NCI-H187 (cell line): ENCODE results near the gene AFG1L.
"Not testable (repeated sequence)": the region's sequence is repeated elsewhere in the genome, so short reads cannot be mapped to it uniquely, and the experiment has no call there.

Source experiments
- DNase-seq, 2 experiments: peaks; one replicate each; lab custom pipeline; 2025; lab: John Stamatoyannopoulos, UW

AFG1L gene

DNA sequence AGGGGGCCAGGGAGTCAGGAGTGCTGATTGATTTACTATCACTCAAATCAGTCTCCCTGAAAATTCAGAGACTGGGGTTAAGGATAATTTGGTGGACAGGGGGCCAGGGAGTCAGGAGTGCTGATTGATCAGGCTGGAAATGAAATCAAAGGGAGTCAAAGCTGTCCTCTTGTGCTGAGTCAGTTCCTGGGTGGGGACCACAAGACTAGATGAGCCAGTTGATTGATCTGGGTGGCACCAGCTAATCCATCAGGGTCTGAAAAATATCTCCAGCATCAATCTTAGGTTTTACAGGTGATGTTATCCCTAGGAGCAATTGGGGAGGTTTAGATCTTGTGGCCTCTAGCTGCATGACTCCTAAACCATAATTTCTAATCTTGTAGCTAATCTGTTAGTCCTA lies 6.1 kb upstream of the AFG1L start:
- DNase-seq: no peak

DNA sequence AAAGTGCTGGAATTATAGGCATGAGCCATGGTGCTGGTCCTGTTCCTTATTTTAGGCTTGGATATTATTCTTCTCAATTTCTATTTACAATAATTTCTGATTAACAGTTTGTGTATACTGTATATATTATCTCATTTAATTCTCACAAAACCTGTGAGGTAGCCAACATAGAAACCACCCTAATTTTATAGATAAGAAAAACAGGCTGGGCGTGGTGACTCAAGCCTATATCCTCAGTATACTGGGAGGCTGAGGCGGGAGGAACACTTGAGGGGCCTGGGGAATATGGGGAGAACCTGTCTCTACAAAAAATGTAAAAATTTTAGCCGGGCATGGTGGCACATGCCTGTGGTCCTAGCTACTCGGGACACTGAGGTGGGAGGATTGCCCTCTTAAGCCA lies 3.8 kb upstream of the AFG1L start:
- DNase-seq: no peak

DNA sequence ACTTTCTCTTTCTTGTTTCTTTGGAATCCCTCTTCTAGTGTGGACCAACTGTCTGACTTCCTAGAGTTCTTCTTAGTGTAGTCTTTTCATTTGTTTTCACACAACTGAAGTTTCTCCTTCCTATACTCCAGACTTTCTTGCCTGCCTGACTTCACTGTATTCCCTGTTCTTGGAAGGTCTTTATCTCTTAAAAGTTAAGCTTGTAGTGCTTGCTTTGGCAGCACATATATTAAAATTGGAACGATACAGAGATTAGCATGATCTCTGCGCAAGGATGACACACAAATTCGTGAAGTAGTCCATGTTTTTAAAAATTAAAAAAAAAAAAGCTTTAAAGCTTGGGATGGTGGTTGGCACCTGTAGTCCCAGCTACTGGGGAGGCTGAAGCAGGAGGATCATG lies 2.3 kb upstream of the AFG1L start:
- DNase-seq: not testable (repeated sequence)

DNA sequence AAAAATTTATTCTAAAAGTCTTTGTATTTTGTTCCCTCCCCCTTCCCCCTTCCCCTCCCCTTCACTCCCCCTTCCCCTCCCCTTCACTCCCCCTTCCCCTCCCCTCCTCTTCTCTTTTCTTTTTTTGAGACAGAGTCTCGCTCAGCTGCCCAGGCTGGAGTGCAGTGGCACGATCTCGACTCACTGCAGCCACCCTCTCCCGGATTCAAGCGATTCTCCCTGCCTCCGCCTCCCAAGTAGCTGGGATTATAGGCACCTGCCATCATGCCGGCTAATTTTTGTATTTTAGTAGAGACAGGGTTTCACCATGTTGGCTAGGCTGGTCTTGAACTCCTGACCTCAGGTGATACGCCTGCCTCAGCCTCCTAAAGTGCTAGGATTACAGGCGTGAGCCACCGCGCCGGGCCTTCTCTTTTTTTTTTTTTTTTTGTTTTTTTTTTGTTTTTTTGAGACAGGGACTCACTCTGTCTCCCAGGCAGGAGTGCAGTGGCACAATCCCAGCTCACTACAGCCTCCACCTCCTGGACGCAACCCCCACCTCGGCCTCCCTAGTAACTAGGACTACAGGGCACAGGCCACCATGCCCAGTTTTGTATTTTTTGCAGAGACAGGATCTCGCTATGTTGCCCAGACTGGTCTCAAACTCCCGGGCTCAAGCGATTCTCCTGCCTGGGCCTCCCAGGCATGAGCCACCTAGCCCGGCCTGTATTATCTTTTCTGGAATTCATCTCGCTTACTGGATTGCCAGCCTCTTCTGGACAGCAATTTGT lies 1.1 kb upstream of the AFG1L start:
- no peak for DNase-seq

DNA sequence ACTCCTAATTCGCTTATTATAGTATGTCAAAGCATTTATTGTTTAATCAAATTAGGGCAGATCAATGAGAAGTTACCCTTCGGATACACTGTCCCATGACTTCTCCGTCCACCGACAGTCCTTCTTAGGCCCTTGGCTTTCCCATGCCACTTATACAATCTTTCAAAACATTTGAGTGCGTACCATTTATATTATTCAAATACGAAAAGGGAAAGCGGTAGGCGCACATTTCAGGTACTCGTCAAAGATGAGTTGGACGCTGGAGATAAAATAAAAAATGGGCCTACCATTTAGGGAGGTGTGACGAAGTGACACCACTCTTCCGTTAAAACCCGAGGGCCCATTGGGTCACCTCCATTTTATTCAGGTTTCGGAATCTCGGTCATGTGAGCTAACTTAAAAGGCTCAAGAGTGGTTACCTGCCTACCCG lies 542 bp upstream of the AFG1L start:
- DNase-seq: no peak

DNA sequence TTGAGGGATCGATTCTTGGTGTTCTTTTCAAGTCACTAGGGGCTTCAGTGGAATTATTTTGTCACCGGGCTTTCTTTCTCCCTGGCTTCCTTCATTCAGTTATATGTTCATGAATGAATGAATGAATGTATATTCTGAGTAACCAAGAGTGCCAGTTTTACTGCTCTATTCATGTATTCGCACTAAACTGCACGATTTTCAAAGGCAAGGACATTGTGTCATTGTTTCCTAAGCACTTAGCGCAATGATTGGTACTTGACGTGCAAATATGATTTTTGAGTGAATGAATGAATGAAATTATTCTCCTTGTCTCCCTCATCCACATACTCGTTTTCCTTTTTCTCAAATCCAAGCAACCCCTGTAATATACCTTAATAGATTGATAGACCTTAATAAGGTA lies 822 bp downstream of the AFG1L start:
- DNase-seq: no peak

DNA sequence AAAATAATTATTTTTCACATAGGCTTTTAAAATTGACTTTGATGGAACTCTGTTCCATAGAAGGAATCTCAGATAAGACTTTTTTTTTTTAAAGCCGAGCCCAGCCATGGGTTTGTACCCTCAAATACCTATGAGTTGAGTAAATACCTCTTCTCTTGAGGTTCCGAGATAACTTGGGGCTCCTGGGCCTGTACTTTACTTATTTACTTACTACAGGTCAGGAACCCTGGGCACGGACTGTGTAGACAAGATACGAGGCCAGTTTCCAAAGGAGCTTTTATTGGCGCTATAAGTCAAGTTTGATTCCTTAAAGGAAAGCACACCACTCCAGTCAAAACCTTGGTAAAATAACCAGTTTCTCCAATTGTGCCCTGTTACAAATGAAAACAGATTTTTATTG lies 7.5 kb downstream of the AFG1L start:
- no peak for DNase-seq

DNA sequence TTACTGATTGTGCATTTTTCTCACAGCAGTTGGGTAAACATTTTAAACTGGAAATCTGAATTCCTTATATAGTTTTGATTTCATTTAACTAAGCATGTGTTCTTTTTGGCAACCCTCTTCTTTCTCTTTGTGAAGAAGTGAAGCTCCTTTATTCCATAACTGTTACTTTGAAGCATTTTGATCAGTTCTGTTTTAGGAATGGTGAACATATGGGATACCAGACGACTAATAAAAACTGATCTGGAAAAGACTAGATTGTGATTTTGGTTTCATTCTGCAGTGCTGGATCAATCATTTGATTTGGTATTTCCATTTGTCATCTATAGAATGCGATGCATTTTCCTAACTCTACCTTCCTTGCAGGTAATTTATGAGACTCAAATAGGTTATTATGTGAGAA lies 9.8 kb downstream of the AFG1L start:
- DNase-seq: no peak

DNA sequence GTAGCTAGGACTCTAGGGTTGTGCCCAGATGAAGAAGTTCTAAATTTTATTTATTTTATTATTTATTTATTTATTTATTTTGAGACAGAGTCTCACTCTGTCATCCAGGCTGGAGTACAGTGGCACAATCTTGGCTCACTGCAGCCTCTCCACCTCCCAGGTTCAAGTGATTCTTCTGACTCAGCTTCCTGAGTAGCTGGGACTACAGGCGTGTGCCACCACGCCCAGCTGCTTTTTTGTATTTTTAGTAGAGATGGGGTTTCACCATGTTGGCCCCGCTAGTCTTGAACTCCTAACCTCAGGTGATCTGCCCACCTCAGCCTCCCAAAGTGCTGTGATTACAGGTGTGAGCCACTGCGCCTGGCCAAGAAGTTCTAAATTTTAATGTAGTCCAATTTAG lies 13.8 kb downstream of the AFG1L start:
- DNase-seq: not testable (repeated sequence)

DNA sequence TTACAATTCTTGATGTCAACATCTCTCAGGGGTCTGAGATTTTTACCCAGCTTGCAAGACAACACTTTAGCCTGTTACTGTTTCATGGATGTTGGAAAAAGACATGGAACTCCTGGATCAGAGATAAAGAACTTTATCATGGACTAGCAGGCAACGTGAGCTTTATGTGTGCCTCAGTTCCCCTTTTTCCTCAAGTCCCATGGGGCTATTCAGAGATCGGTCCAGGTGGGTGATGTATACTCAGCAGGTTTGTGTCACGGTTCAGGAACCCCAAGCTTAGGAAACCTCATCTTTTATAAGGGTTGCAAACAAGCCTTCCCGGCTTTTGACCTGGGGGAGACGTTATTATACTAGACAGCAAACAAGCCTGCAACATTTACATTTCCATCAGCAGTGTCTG lies 15.0 kb downstream of the AFG1L start:
- no peak for DNase-seq

DNA sequence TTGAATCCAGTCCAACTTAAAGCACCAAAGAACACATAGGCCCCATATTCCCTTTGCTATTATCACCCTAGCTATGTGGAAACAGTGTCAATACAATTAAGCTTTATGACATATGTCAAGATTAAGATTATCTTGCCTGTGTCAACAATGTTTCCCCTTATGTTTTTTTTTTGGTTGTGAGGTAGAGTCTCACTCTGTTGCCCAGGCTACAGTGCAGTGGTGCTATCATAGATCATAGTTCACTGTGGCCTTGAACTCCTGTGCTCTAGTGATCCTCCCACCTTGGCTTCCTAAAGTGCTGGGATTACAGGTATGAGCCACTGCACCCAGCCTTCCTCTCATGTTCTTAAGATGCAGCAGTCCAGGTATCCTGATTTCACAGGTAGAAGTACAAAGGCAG lies 17.8 kb downstream of the AFG1L start:
- no peak for DNase-seq

DNA sequence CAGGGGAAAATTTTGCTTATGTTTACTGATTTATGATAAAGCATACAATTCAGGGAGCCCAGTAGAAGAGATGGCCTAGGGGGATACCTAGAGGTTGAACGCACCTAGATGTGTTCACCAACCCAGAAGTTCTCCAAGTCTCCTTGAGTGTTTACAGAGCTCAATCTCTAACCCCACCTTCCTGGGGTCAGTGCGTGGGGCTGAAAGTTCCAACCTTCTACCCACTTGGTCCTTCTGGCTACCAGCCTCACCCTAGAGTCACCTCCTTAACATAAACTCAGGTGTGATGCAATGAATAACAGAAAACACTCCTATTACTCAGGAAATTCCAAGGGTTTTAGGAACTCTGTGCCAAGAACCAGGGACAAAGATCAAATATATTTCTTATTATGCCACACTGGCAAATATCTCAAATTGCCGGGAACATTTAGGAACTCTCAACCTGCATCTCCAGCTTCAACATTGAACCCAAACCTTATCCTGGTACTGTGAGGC lies 26.4 kb downstream of the AFG1L start:
- DNase-seq: no peak

DNA sequence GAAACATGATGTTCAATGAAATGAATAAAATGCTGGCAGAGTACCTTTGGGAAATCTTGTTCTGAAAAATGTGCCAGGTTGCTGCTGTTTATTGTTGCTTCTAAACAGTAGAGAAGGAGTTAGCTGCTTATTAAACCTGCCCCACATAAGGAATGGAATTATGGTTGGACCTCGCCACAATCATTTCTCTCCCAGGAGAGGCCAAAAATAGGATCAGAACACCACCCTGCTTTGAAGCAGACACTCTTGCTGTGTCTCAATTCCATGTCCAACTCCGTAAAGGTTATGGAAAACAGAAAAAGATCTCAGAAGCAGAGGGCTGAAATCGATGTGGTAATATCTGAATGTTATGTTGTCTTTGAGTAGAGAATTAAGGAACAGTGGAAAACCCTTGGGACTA lies 27.9 kb downstream of the AFG1L start:
- DNase-seq: no peak

DNA sequence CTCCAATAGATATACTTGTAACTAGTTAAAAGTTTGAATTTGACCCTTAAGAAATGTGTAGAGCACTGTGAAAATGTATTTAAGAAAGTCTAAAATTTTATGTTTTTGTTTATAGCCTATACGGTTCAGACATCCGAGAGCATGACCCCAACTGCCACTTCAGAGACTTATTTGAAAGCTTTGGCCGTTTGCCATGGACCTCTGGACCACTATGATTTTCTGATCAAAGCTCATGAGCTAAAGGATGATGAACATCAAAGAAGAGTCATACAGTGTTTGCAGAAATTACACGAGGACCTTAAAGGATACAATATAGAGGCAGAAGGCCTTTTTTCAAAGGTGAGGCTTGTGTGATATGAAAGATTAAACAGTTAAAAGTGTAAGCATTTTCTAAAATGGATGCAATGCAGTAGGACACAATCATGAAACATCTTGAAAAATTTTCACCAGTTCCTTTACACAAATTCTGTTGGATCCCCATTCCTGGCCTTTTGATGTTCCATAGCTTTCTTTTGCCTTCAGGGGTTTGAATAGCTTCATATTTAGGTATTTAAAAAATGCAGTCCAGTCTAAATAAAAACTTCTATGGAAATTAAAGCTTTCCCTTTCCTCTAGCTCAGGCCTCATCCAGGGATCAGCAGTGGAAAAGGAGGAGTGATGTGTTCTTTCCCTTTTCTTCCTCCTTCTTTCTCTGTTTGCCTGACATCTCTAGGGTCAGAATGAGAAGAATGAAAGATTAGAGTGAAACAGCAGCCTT lies 29.0 kb downstream of the AFG1L start:
- no peak for DNase-seq

DNA sequence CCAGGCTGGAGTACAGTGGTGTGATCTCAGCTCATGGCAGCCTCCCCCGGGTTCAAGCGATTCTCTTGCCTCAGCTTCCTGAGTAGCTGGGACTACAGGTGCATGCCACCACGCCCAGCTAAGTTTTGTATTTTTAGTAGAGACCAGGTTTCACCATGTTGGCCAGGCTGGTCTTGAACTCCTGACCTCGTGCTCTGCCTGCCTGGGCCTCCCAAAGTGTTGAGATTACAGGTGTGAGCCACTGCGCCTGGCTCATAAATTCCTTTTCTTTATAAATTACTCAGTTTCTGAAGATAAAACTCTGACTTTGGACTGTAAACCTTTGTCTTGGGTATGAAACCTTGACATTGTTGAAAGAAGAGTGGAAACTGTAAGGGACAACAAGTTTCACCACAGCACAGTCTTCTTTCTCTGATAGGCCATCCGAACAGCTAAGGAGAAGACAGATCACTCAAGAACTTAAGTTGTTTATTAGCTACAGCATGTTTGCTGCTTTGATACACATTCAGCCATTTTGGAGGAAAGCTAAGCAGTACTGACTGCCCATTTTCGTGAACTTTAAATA lies 35.4 kb downstream of the AFG1L start:
- DNase-seq: not testable (repeated sequence)

DNA sequence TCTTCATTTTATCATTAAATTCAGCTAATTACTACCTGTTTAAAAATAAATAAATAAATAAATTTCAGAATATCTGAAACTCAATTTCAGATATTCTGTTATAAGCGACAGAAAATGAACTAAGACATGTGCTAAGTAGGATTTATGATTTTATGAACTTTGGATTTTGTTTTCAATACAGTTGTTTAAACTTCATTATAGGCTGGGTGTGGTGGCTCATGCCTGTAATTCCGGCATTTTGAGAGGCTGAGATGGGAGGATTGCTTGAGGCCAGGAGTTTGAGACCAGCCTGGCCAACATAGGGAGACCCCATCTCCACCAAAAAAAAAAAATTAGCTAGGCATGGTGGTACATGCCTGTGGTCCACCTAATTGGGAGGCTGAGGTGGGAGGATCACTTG lies 36.0 kb downstream of the AFG1L start:
- DNase-seq: no peak

DNA sequence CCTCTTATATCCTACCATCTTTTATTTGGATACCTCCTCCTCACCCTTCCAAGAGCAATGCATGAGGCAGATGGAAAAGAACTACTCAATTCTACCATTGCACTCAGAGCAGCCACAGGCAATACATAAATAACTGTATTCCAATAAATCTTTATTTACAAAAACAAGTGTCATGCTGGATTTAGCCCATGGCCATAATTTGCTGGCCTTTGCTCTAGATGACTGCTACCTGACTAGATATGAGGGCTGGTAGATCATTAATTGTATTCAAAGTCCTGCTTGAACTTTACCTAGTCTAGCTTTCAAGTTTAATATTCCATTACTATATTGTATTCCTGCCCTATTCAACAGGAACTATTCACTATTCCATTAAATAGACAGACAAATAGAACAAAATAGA lies 37.1 kb downstream of the AFG1L start:
- DNase-seq: no peak

DNA sequence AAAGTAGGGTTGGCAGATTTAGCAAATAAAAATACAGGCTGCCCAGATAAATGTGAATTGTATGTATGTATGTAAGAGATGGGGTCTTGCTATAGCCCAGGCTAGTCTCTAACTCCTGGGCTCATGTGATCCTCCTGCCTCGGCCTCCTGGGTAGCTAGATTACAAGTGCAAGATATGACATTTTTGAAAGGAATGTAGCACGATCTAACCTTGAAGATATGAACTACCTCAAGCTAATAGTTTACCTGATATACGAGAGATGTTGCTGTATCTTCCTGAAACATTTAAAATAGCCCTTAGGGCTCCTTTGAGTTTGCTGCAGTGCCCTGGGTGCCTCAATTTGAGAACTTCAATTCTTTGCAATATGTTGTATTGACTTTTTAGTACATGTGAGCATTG lies 42.1 kb downstream of the AFG1L start:
- no peak for DNase-seq

DNA sequence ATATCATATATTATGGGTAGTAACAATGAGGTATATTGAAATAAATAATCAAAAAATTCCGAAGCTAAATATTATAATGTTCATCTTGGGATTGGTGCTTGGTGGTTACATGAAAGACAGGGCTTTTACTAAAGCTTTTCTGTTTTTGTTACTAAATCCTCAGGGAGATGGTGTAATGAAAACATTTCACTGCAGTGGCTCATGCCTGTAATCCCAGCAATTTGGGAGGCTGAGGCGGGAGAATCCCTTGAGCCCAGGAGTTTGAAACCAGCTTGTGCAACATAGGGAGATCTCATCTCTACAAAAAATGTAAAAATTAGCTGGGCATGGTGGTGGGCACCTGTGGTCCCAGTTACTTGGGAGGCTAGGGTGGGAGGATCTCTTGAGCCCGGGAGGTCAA lies 42.9 kb downstream of the AFG1L start:
- no peak for DNase-seq

DNA sequence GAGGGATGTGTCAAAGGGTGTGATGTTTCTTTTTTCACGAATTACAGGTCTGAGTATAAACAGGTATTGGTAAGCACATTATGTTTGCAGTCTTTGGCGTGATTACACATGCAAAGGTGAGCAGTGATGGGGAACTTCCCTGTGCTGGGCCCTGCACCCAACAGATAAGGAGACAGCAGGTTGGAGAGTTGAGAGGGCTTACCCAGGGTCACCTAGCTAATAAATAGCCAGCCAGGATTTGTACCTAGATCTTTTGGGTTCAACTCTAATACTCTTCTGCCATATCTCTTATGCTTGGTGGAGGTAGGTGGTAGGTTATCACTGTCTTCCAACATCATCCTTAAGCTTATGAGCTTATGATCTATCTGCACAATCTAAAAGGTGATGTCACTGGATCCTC lies 46.5 kb downstream of the AFG1L start:
- DNase-seq: no peak

DNA sequence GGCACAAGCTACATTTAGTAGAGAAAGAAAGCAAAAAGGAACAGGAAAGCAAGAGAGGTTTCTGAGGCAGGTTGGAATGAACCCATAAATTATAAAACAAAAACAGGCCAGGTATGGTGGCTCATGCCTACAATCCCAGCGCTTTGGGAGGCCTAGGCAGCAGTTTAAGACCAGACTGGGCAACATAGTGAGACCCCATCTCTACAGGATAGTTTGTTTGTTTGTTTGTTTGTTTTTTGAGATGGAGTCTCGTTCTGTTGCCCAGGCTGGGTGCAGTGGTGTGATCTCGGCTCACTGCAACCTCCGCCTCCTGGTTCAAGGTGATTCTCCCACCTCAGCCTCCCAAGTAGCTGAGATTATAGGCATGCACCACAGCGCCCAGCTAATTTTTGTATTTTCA lies 49.0 kb downstream of the AFG1L start:
- DNase-seq: no peak

DNA sequence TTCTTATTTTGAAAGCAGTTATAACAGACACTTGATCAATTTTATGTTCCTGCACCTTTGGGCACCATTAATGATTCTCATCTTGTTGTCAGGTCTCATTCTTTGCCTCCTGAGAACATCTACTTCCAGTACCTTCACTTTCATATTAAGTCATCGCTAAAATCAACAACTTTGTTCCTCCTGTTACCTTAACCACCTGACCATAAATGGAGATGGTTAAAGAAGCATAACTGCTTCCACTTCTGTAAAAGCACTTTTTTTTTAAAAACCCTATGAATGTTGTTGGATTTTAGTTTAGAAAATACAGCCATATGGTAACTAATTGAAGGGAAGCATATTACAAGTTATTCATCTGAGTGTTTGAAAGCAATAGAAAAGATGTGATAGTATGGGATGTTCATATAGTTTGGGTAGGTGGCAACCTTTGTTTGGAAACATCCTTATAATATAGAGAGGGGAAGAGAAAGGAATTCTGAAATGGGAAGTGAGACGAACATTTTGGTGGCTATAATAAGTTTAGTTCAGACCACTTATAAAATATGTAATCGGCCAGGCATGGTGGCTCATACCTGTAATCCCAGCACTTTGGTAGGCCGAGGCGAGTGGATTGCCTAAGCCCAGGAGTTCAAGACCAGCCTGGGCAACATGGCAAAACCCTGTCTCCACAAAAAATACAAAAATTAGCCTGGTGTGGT lies 53.9 kb downstream of the AFG1L start:
- DNase-seq: no peak

DNA sequence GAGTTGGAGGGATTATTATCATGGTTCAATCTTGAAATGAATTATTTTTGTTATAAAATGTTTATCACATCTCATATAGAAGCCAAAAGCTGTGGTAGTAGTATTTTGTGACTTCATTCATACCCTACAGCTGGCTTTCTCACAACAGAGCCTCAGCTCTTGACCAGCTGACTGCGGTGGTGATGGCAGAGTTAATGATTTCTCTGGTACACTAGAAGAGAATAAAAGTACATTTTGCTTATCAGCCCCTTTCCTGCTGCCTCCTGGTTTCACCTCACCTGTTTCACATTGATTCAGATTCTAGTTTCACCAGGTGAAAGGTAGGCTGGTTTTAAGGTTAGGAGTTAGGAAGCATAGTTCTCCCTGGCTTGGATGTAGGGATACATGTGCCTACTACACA lies 55.7 kb downstream of the AFG1L start:
- DNase-seq: no peak
